ENCODE data around the gene ANKS3. TPM values are rescaled to one million over a fixed set of nuclear protein-coding genes. Genes with fewer than 3 reads are reported as not detected.
"Not testable (repeated sequence)": the region's sequence is repeated elsewhere in the genome, so short reads cannot be mapped to it uniquely, and the experiment has no call there.

ANKS3 gene
- polyA plus RNA-seq, 1 donor from 2014 or later: 5.3 TPM

GRCh38 chr16:4654011-4654963, 79.8 kb downstream of the ANKS3 start:
- Mint-ChIP-seq H3K27ac (no peak overlapping the region), H3K4me1 (peaks cover 4 to 12% (median 10%) of the 10 kb centered on the region in 3 donors), H3K9me3 (no peaks in the 10 kb centered on the region), H3K4me3 (no peak overlapping the region), H3K36me3 (peaks cover 2% of the 10 kb centered on the region), H3K27me3 (no peaks in the 10 kb centered on the region)

GRCh38 chr16:4652561-4652960, 81.5 kb downstream of the ANKS3 start:
- Mint-ChIP-seq H3K27ac (no peak overlapping the region), H3K4me3 (no peak overlapping the region), H3K4me1 (peaks cover 9 to 15% (median 12%) of the 10 kb centered on the region in 3 donors), H3K27me3 (no peaks in the 10 kb centered on the region), H3K9me3 (no peaks in the 10 kb centered on the region), H3K36me3 (peaks cover 2% of the 10 kb centered on the region)

- Mint-ChIP-seq H3K36me3 (peaks cover 2% of the 10 kb centered on the region), H3K27ac (peak overlapping the region in 2 of 3 donors; percentile 80 to 88), H3K4me1 (peaks cover 9 to 15% (median 13%) of the 10 kb centered on the region in 3 donors), H3K4me3 (peak overlapping the region in 1 of 4 donors; percentile 20), H3K27me3 (no peaks in the 10 kb centered on the region), H3K9me3 (no peaks in the 10 kb centered on the region)
Measured at GRCh38 chr16:4651827-4652226, 82.2 kb downstream of the ANKS3 start.

GRCh38 chr16:4650443-4651074, 83.5 kb downstream of the ANKS3 start:
- H3K27me3 Mint-ChIP-seq, H3K36me3 Mint-ChIP-seq: not testable (repeated sequence)

GRCh38 chr16:4649744-4650442, 84.2 kb downstream of the ANKS3 start:
- Mint-ChIP-seq H3K36me3 (peaks cover 2% of the 10 kb centered on the region), H3K4me3 (no peak overlapping the region), H3K27ac (peak overlapping the region in 2 of 3 donors; percentile 67 to 72), H3K4me1 (peaks cover 9 to 18% (median 15%) of the 10 kb centered on the region in 3 donors), H3K27me3 (no peaks in the 10 kb centered on the region), H3K9me3 (no peaks in the 10 kb centered on the region)

More at GRCh38 chr16:4650443-4651074, 83.5 kb downstream of the ANKS3 start:
- peaks cover 9 to 15% (median 15%) of the 10 kb centered on the region in 3 donors for H3K4me1 Mint-ChIP-seq
- H3K9me3 Mint-ChIP-seq: not testable (repeated sequence)
- peak overlapping the region; percentile 62 to 72 (median 67) for H3K27ac Mint-ChIP-seq
- peak overlapping the region in 2 of 4 donors; percentile 13 to 74 for H3K4me3 Mint-ChIP-seq

- H3K4me1 Mint-ChIP-seq: peaks cover 9 to 18% (median 15%) of the 10 kb centered on the region in 3 donors
- H3K27me3 Mint-ChIP-seq: no peaks in the 10 kb centered on the region
- H3K36me3 Mint-ChIP-seq: peaks cover 2% of the 10 kb centered on the region
- no peaks in the 10 kb centered on the region for H3K9me3 Mint-ChIP-seq
- peak overlapping the region in 2 of 3 donors; percentile 12 to 46 for H3K27ac Mint-ChIP-seq
- no peak overlapping the region for H3K4me3 Mint-ChIP-seq
Measured at GRCh38 chr16:4648917-4649316, 85.2 kb downstream of the ANKS3 start.

GRCh38 chr16:4647644-4647980, 86.5 kb downstream of the ANKS3 start:
- no peak overlapping the region for H3K4me3 Mint-ChIP-seq
- peaks cover 2% of the 10 kb centered on the region for H3K36me3 Mint-ChIP-seq
- H3K27me3 Mint-ChIP-seq: no peaks in the 10 kb centered on the region
- peaks cover 9 to 18% (median 15%) of the 10 kb centered on the region in 3 donors for H3K4me1 Mint-ChIP-seq
- H3K9me3 Mint-ChIP-seq: no peaks in the 10 kb centered on the region
- H3K27ac Mint-ChIP-seq: peak overlapping the region in 1 of 3 donors; percentile 39

- H3K27me3 Mint-ChIP-seq: no peaks in the 10 kb centered on the region
- H3K4me1 Mint-ChIP-seq: peaks cover 9 to 20% (median 14%) of the 10 kb centered on the region in 3 donors
- H3K36me3 Mint-ChIP-seq: peaks cover 2% of the 10 kb centered on the region
- no peaks in the 10 kb centered on the region for H3K9me3 Mint-ChIP-seq
- H3K4me3 Mint-ChIP-seq: no peak overlapping the region
- H3K27ac Mint-ChIP-seq: no peak overlapping the region
Measured at GRCh38 chr16:4646773-4647643, 87.1 kb downstream of the ANKS3 start.

Other genes with a start within 250 kb of the ANKS3 start
- gene CDIP1, start 195.5 kb downstream of the ANKS3 start, polyA plus RNA-seq: 28.5 TPM
- gene C16orf96, start 177.9 kb downstream of the ANKS3 start, polyA plus RNA-seq: 0.05 TPM
- gene UBALD1, start 119.4 kb downstream of the ANKS3 start, polyA plus RNA-seq: 6.7 TPM
- 8.5 TPM for gene MGRN1, start 109.4 kb downstream of the ANKS3 start, polyA plus RNA-seq
- gene NUDT16L1, start 40.7 kb downstream of the ANKS3 start, polyA plus RNA-seq: 74.0 TPM
- 0.35 TPM for gene DNAAF8, start 266 bp upstream of the ANKS3 start, polyA plus RNA-seq
- gene ZNF500, start 32.9 kb upstream of the ANKS3 start, polyA plus RNA-seq: 17.8 TPM
- gene SEPTIN12, start 54.1 kb upstream of the ANKS3 start, polyA plus RNA-seq: not detected
- gene SMIM22, start 61.1 kb upstream of the ANKS3 start, polyA plus RNA-seq: not detected
- 4.0 TPM for gene ROGDI, start 68.4 kb upstream of the ANKS3 start, polyA plus RNA-seq
- 44.2 TPM for gene GLYR1, start 113.0 kb upstream of the ANKS3 start, polyA plus RNA-seq
- gene UBN1, start 113.2 kb upstream of the ANKS3 start, polyA plus RNA-seq: 15.9 TPM
- 0.55 TPM for gene PPL, start 202.9 kb upstream of the ANKS3 start, polyA plus RNA-seq
- gene SEC14L5, start 224.1 kb upstream of the ANKS3 start, polyA plus RNA-seq: 0.03 TPM

Measured in IgD-negative memory B cell (primary cell).